ENCODE data around the gene SAMD14.

Gene SAMD14

DNA sequence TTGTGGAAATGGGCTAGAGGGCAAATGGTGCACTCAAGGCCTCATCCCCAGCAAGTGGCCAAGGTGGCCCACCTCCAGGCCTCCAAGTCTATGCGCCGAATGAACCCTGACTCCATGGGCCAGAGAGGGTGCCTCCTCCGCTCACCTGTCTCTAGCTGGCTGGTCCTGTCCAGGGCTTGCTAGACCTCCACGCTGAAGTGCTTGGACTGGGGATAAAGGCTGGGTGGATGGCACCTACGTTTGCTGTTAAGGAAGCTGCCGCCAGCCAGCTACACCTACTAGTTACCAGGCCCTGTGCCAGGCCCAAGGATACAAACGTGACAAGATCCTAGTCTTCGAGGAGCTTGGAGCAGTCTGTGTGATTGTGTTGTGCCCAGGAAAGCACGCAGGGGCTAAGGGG, 35.1 kb upstream of the SAMD14 start:
- no peak for DNase-seq

DNA sequence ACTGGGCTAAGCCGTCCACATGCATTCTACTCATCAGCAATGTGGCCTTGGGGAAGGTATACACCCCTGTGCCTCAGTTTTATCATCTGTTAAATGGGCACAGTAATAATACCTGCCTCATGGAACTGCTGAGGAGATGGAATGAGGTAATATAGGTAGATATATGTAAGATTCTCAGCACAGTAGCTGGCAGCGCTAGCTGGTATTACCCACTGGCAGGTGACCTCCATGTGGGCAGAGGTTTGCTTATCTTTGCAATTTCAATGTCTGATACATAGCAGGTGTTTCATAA, 34.7 kb upstream of the SAMD14 start:
- DNase-seq = no peak

DNA sequence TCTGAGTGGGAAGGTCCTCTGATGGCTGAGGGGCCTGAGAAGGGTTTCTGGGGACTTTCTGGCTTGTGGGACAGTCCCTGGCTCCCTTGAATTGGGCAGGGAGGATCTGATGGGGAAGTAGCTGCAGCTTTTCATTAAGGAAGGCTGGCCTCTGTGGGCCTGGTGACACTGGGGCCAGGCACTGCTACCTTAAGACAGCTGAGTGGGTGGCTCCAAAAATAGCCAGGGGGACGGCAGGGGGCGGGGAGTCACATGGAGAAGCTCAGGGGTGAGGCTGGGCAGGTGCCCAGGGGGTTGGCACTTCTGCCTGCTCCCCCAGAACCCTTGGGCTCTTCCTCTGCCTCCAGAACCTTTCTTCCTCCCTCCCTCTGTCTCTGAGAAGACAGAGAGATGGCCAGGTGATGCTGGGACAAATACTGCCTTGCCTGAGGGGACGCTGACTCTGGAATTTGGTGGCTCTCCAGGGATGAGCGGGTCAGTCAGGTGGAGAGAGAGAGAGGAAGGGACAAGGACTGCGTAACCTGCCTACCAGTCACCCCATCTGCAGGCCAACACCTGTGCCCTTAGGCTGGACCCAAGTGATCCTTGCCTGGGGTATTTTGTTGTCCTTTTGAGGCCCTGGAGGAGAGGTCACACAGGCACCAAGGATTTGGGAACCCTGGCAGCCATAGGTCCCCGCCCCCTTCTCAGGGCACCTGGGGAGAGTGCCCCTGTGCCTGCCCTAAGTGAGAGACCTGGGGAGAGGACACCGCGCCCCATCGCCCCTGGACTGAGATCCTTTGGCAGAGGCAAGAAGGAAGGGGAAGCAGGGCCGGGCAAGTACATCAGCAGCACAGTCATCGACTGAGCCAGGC, 34.1 kb upstream of the SAMD14 start:
- peak; percentile 83 to 90 (median 85) for DNase-seq

DNA sequence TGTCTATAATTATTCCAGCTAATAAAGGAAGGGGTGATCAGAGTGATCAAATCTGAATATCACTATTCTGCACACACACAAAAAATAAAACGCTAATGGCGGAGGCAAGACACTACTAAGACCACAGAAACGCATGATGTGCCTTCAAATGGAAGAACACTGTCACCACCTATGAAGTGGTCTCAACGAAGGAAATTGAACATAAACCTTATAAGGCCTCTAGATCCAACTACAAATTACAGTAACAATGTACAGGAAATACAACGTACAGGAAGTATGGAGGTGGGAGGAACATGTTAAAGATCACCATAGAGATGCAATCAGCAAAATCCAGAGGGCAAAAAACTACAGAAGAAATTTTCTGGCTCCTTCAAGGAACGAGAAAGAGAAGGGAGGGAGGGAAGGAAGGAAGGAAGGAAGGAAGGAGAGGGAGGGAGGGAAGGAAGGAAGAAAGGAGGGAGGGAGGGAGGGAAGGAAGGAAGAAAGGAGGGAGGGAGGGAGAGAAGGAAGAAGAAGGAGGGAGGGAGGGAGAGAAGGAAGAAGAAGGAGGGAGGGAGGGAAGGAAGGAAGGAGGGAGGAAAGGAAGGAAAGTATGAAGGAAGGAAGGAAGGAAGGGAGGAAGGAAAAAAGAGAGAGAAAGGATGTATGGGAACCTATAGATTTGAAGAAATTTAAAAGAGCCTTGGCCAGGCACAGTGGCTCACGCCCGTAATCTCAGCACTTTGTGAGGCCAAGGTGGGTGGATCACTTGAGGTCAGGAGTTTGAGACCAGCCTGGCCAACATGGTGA, 32.7 kb upstream of the SAMD14 start:
- DNase-seq = no peak

DNA sequence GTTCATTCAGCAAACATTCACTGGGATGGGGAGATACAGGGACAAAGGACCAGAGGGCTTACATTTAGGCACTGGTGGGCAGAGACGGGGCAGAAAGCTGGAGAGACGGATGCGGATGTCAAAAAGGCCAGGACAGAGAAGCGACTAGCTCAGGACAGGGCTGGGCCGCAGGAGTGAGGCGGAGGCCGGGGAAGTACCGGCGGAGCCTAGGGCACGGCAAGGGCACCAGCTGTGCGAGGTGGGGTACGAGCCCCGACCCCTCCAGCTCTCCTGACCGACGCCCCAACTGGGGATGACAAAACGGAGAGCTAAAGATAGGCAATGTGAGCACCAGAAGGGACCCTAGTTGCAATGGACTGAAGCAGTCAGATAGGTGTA, 31.9 kb upstream of the SAMD14 start:
- DNase-seq = no peak

DNA sequence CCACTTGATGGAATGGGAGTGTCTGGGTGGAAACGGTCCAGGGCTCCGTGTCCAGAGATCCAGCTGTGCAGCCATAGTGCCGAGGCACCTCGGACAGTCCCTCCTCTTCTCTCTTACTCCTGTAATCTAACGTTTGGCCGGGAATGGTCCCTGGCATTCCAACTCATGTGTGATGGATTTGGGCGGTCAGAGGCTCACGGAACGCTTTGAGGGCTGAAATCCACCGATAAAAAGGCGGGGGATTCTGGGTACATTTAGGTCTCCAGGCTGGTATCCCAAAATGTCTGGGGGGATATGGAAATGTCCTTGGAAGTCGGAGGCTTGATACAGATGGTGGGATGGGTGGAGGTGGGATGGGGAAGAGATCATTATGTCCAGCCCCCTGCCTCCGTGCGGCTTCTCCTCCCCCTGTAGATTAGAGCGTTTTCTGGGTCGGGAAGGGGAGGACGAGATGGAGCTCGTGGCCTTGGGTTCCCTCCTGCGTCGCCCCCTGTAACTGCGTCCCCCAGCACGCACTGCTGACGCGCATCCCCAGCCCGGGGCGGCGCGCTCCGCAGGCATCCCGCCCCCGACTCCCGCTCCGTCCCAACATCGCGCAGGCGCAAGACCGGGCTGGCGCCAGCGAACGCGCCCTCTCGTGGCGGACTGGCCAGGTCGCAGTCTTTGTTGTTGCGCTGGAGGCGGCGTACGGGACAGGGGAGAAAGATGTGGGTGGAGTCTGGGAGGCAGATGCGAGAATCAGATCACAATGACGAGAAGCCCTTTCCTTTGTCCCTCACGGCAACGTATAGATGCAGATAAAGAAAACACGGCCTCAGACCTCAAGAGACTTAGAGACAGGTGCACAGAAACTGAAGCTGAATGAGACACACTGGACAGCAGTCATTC, 31.3 kb upstream of the SAMD14 start:
- DNase-seq = peak; percentile 92 to 96 (median 96)

DNA sequence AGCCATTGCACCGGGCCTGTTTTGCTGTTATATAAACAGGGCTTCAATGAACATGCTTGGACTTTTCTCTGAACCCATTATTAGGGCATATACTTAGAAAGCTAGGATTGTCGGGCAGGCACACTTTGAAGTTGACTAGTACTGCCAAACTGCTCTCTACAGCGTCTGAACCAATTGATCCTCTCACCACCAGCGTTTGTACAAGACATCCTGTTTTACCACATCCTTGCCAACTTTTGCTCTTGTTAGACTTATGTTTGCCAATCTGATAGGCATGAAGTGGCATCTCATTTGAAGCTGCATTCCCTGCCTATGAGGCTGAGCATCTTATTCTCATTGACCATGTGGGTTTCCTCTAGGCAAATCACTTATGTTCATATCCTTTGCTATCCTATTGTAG, 27.9 kb upstream of the SAMD14 start:
- no peak for DNase-seq

DNA sequence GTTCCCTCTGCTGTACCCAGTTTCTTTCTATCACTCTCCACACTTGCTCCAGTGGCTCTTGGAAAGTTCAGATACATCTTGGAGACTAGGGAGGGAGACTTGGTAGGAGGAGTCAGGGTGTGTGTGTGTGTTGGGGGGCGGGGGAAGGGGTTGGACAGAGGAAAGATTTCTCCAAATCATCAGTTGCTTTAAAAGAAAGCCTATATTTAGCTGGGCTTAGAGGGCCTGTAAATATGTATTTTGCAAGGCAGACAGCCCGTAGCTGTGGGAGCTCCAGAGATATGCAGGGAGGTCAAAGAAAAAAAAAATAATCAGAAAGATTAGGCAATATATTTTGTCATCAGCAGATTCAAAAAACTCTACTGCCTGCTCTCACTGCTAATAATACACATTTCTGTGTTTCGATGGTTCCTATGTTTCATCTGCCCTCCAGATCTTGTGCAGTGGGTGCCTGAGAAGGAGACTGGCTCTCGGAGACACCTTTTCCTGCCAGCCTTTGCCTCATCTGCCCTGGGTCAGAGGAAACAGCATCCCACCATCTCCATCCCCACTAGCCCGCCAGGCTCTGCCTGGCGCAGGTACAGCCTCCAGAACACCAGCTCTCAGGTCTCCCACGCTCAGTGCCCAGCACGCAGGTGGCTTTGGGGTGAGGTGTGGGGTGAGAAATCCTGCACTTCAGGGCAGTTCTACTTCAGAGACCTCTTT, 25.3 kb upstream of the SAMD14 start:
- DNase-seq = peak in 1 of 3 donors; percentile 44

DNA sequence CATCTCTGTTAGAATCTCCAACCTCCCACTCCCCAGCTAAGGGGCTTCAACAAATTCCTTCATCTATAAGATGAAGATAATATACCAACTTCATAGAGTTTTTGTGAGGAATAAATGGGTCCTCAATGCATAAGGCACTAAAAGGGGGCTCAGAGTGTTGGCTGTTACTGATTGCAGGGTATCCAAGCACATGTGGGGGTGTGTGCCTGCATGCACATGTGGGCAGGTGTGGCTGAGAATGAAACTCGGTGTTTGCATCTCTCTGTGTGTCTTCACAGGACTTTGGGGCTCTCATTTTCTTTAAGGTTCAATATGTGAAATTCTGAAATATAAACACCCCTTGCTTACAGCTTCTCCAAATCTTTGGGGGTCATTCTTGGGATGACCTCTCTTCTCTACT, 24.6 kb upstream of the SAMD14 start:
- no peak for DNase-seq

DNA sequence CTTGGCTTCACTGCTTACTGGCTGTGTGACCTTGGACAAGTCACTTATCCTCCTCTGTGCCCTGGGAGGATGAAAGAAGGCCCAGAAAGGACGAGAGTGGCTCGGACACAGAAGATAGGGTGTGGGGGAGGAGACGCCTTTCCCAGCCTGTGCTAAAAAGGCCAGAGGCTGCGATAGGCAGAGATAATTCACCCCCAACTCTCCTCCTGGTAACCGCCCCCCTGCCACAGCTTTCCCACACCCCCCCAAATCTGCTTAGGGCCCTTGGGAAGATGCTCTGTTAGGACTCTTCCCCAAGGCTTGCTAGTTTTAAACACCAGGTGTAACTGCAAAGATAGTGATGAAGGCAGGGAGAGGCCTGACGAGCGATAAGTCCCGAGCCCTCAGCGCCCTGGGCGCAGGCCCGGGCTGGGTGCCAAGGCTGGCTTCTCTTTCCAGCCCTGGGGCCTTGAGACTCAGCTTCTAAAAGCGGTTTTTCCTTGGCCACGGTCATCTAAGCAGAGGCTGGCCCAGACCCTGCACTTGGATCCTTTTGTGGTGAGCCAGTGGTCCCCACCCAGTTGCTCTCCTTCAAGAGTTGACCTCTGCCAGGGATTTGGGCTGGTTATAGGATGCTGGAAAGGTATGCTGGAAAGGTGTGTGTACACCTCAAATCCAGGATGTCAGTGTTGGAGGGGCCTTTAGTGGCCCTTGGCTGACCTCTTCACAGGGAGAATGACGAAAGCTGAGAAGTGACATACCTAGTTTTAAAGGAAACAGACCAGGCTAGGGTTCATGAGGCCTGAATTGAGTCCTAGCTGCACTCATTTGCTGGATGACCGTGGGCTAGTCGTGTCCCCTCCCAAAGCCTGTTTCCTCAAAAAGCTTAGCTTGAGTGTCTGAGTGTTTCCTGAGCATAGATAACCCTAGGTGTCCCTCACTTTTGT, 24.0 kb upstream of the SAMD14 start:
- DNase-seq = peak in 2 of 3 donors; percentile 38 to 52

DNA sequence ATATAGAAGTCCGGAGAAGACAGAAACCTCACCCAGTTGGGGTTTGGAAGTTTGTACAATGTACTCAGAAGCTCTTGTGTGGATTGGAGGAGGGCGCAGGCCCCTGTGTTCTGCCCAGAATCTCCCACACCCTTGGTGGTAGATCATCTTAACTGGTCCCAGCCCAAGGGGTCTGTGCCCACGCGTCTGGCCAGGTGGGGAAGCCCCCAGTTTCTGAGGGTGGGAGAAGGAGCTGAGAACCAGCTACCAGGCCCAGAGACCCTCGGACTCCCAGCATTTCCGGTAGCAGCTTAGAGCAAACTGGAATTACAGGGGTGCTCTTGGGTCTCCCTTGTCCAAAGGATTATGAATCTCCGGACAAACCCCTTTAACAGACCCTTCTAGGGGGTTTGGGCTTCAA, 22.8 kb upstream of the SAMD14 start:
- no peak for DNase-seq

DNA sequence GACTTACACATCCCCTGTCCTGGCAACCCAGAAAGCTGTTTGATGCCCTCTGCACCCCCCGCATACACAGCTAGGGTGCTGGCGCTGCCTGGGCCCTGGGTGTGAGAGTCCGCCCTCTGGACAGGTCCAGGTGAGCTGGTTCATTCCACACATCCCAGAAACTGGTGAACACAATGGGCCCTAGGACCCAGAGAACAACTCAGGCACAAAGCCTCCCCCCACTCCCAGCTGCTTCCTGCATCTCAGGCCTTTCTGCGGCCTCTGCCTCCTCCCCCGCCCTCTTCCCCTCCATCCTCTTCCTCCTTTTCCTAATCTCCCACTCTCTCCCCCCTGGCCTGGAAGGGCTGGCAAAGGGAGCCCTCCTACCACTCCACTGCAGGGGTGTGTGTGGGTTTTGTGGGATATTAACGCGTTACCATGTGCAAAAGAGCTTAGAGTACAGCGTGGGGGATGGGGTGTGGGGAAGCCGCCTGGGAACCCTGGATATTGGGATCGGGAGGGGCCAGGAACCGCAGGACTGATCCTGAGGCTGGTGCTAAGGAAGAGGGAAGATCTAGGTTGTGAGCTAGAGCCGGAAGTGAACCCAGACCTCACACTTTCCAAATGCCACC, 22.1 kb upstream of the SAMD14 start:
- DNase-seq = peak; percentile 74 to 84 (median 75)

DNA sequence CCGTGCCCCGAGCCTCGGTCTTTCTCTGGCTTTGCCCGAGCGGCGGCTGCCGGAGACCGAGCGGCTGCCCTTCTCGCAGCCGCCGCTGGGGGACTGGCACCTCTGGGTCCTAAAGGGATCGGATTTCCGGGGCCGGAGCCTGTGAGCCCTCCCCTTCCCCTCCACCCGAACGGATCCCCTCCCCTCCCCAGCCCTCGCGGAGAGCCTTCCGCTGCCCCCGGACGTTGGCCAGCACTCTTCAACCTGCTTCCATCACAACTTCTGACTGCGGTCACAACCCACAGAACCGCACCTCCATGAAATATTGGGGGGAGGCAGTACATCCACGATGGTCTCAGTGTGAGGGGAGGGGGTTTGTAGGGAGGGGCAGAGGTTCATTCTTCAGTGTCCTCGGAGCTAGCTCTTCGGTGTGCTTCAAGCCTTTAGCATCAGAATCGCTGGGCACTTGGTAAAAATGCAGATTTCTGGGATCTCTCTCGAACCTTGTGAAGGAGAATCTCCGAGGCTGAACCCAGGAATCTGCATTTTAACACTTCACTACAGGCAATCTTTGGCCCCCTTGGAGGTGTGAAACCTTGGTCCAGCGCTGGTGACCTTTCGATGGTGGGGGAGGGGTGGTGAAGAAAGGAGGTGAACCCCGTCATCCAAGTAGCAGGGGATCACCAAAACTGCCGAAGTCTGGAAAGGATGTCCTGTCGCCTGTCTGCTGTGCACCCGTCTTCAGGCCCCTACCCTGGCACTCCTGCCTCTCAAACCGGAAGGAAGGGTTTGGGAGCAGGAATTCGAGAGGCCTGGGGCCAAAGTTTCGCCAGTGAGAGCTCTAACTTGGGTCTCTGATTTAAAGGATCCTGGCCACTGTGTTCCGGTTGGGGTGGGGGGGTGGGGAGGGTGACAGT, 21.3 kb upstream of the SAMD14 start:
- DNase-seq = peak; percentile 91 to 96 (median 94)

DNA sequence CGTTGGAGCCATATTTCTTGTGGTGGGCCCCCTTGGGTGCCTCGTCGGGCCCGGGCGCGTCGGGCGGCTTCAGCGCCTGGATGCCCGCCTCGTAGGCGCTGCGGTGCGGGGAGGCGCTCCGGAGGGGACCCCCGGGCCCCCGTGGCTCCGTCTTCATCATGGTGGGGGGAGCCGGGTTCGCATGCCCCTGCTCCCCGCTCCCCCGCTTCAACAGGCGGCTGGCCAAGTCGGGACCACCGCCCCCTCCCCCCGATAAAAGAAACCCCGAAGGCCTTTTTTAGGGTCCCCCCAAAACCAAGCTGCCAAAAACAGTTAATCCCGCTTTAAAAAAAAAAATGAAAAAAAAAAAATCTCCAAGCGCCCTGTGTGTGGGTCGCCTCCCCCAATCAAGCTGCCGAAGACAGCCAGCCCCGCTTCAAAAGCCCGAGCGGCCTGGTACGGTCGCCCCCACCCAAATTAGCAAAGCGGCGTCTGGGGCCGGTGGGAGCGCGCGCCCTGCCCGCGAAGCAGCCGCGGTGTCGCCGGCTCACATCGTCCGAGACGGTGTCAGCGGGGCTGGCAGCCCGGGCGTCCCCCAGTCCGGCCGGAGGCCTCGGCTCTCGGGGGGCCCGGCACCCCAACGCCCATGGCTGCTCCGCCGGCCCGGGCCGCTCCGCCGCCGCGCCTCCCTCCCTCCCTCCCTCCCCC, 20.5 kb upstream of the SAMD14 start, which contains the start of gene PPP1R9B:
Gene PPP1R9B (minus strand): TSS at position 324 of the 687 bp plus-strand sequence. CDS start 164 bp downstream, at position 160.
- no peak for DNase-seq

DNA sequence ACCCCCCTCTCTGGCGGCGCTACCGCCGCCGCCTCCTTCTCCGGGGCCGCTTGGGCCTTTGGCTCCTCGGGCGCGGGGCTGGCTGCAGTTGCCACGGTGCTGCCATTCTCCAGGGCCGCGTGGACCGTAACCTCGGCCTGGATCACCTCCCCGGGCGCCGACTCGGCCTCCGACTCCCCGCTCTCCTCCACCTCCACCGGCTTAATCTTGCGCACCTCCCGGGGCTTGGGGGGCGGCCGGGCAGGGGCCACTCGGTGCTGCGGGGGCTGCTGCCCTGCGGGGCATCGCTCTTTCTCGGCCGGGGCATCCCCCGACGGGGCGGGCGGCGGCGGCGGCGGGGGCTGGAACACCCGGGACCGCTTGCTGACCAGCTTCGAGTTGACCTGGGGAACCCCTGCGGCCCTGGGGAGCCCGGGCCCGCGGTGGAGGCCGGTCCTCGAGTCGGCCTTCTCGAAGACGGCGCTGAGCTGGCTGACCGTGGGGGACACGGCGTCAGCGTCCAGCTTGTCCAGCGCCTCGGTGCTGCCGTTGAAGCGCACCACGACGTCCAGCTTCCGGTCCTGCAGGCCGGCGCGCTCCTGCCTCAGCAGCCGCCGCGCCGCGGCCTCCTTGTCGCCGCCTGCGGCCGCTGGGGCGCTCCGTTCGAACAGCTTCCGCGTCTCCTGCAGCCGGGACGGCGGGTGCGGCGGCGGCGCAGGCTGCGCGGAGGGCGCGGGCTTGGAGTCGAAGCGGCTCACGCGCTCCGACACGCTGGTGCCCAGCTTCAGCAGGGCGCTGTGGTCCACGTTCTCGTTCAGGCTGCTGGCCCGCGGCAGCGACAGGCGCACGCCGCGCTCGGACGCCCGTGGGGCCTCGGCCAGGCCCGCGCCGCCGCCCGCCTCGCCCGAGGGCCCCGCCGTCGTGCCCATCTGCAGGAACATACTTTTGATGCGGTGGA, 19.7 kb upstream of the SAMD14 start:
- peak; percentile 68 to 85 (median 73) for DNase-seq

DNA sequence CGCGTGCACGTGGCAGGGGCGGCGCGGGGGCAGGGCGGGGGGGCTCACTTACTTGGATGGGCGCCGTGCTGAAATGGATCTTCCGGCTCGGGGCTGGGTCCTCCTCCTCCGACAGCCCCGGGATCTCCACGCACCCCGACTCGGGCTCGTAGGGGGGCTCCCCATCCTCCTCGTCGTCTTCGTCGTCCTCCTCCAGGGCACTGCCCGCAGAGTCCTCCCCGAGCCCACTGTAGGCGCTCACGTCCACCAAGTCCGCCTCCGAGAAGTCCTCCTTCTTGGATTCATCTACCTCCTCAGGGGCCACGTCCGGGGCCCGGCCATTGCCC, 19.1 kb upstream of the SAMD14 start:
- peak in 1 of 3 donors; percentile 41 for DNase-seq

DNA sequence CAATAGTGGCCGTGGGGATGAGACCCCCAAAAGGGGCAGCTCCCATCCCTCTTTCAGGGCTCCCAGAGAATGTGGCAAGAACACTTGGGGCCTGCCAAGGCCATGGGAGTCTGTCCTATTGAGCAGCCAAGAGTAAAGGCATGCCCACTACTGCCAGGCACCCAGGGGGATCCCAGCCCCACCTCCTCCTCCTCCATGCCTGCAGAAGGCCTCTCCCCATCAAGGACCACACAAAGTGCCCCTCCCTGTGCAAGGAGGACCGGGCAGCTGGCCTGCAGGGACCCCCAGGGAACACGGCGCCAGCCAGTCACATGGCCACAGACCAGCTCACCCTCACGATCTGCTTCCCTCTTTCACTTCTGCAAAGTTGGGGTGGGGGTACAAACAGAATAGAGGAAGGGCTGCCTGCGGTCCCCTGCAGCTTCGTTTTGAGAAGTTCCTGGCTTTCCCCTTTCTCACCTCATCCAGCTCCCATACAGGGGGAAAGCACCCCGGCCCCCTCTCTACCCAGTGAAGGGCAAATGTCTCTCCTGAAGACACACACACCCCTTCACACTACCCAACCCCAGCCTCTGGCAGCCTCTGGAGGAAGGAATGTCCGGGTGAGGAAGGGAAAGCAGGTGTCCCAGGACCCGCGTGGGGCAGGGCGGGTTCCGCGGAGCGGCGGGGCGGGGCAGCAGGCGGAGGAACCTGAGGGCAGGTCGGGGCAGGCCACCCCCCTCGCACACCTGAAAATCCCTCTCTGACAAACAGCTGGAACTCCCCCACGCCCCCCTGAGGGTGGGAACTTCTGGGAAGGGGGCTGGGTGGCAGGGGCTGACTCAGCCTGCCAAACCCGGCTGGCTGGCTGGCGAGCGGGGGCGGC, 18.5 kb upstream of the SAMD14 start:
- DNase-seq = peak; percentile 90 to 93 (median 90)
